ENCODE measurements around the gene POLR3B. TPM values are rescaled to one million over a fixed set of nuclear protein-coding genes. Genes with fewer than 3 reads are reported as not detected.
A peak's percentile ranks its signal among the peaks of the same experiment; 100 is the strongest.

Gene POLR3B
- total and polyA plus RNA-seq, 2 of the 8 experiments (the other 6 are each of a cell fraction or from before 2014, with no cell fraction given) = 5.0 to 13.2 TPM

GRCh38 chr12:106521901-106522300, 164.4 kb downstream of the POLR3B start:
- H2BK15ac ChIP-seq (ENCODE audit: low read length) = no peak overlapping the region
- no peaks in the 10 kb centered on the region for H3K23me2 ChIP-seq (ENCODE audit: low read depth, low read length)
- H3K36me3 ChIP-seq (ENCODE audit: control insufficient read depth in 2 of 4, insufficient read depth in 4 of 4, low read length in 3 of 4) = no peaks in the 10 kb centered on the region
- H3K18ac ChIP-seq (ENCODE audit: extremely low read depth, low read length) = no peak overlapping the region
- H4K8ac ChIP-seq (ENCODE audit: extremely low read depth, insufficient read depth, low read length) = no peak overlapping the region
- no peak overlapping the region for H3K4me3 ChIP-seq (ENCODE audit: extremely low read depth in 1 of 4, insufficient read depth in 2 of 4, low read depth in 3 of 4, low read length in 4 of 4)
- CTCF ChIA-PET (ENCODE audit: partially characterized antibody) = no interaction called here
- H2BK12ac ChIP-seq (ENCODE audit: low read depth, low read length) = peak overlapping the region; percentile 12; the same call in 1 of the 2 replicates
- H2BK120ac ChIP-seq (replicated peaks; ENCODE audit: low read depth, low read length) = no peak overlapping the region
- 0 out of 7 replicates have a peak, but pooled peaks cover 0 to 3% (median 0%) of the 10 kb centered on the region in 4 experiments for H3K27me3 ChIP-seq (replicated peaks in 1 of 4; ENCODE audit: control insufficient read depth in 3 of 4, extremely low read depth in 1 of 4, insufficient read depth in 3 of 4, low read length in 3 of 4)
- 80% methylated on average over 4 of the region's 4 CpGs; no CpG with 5 or more reads in 1 of the 2 experiments for WGBS, 2 experiments (ENCODE audit: extremely low coverage in 1 of 2, insufficient coverage in 1 of 2, insufficient read length in 1 of 2, insufficient replicate concordance in 2 of 2, low coverage in 1 of 2, low lambda C conversion rate in 2 of 2, missing lambda C conversion rate in 1 of 2)
- no peak overlapping the region for H2AK5ac ChIP-seq (ENCODE audit: low read depth, low read length)
- no peak overlapping the region for H3K56ac ChIP-seq (replicated peaks; ENCODE audit: insufficient read length, low read depth, low read length)
- H4K91ac ChIP-seq (replicated peaks; ENCODE audit: insufficient read length, low read length) = no peak overlapping the region
- no peak overlapping the region for H3K27ac ChIP-seq (ENCODE audit: low read depth, low read length)
- no peak overlapping the region for H3K4ac ChIP-seq (replicated peaks; ENCODE audit: insufficient read length, low read depth, low read length)
- POLR2A ChIA-PET (ENCODE audit: partially characterized antibody) = no interaction called here
- FAIRE-seq (no peak), DNase-seq (ENCODE audit: low read depth in 1 of 2, low spot score in 2 of 2) (no peak)
- TF ChIP-seq KDM5A (IDR thresholded peaks at IDR 0.05; ENCODE audit: low read length) (no peak), TAF1 (IDR thresholded peaks at IDR 0.05; ENCODE audit: low read depth, low read length) (no peak), RAD21 (IDR thresholded peaks at IDR 0.05 in 1 of 2, conservative IDR thresholded peaks at IDR 0.05 in 1 of 2; ENCODE audit: low read depth in 2 of 2, low read length in 2 of 2) (no peak), JUN (IDR thresholded peaks at IDR 0.05; ENCODE audit: low read depth, low read length) (no peak), TBP (IDR thresholded peaks at IDR 0.05; ENCODE audit: low read depth, low read length) (no peak), RBBP5 (IDR thresholded peaks at IDR 0.05; ENCODE audit: borderline replicate concordance, low read depth, low read length) (no peak), KDM4A (IDR thresholded peaks at IDR 0.05; ENCODE audit: low read depth, low read length, severe bottlenecking) (no peak)
- H3K79me2 ChIP-seq (ENCODE audit: control insufficient read depth in 1 of 2, insufficient read depth in 2 of 2, low read length in 2 of 2) = no peaks in the 10 kb centered on the region
- H3K23ac ChIP-seq (ENCODE audit: insufficient read length) = no peak overlapping the region
- H3K9me3 ChIP-seq (ENCODE audit: insufficient read depth in 2 of 2, low read depth in 1 of 2, low read length in 1 of 2) = no peaks in the 10 kb centered on the region
- no peak overlapping the region for H4K5ac ChIP-seq (ENCODE audit: insufficient read length, low read depth, low read length)
- H2BK20ac ChIP-seq (ENCODE audit: low read length) = no peak overlapping the region
- no peaks in the 10 kb centered on the region for H3K4me1 ChIP-seq (replicated peaks in 1 of 4; ENCODE audit: control insufficient read depth in 3 of 4, insufficient read depth in 4 of 4, low read length in 3 of 4)
- no peaks in the 10 kb centered on the region for H4K20me1 ChIP-seq (replicated peaks in 1 of 2; ENCODE audit: control insufficient read depth in 1 of 2, insufficient read depth in 2 of 2, low read length in 2 of 2)
- H3K14ac ChIP-seq (ENCODE audit: insufficient read length) = no peak overlapping the region
- H2AFZ ChIP-seq (ENCODE audit: low read length) = no peak overlapping the region
- no peak overlapping the region for H3K4me2 ChIP-seq (ENCODE audit: insufficient read depth in 1 of 2, low read depth in 2 of 2, low read length in 2 of 2)
- H3K9ac ChIP-seq (replicated peaks in 1 of 4; ENCODE audit: extremely low read depth in 1 of 4, low read depth in 3 of 4, low read length in 3 of 4) = no peak overlapping the region
- H2BK5ac ChIP-seq (ENCODE audit: low read depth, low read length) = no peak overlapping the region
- no peaks in the 10 kb centered on the region for H3K79me1 ChIP-seq (ENCODE audit: low read depth, low read length)

Data from H1 (cell line).